Posterior vena cava (tissue), 2 donors: ENCODE results near the gene LENG8. TPM values are rescaled to one million over a fixed set of nuclear protein-coding genes. Genes with fewer than 3 reads are reported as not detected.
"Not testable (repeated sequence)": the region's sequence is repeated elsewhere in the genome, so short reads cannot be mapped to it uniquely, and the experiment has no call there.

ENCODE experiments used
- DNase-seq: peaks from one replicate; pipeline ENCODE4 v3.0.0-alpha.2; 2020; ENCODE audit warnings: low spot score
- intact Hi-C, 2 donors: fragments of 100-400 bp; cut with DNase I; formaldehyde crosslinking; loops; one replicate each; pipeline versions ENCODE4 v1.14.1 to v1.14.2; 2022 to 2023
- total RNA-seq, 2 donors: library from RNA; stranded (reverse); fragmentation: NEBNext Ultra II Directional; extraction: Animal tissue kit (Norgen Biotek cat#: 25700); gene quantifications; one replicate each; pipeline ENCODE4 v1.2.1, GENCODE V29; 2021
- donor health status: DM: yes; HTN: yes; CAD: no.
- donor health status: DM: yes; HTN: yes; CAD: no.

Gene LENG8
- total RNA-seq, 2 donors from 2014 or later, result 113 to 140 TPM

- DNase-seq, result peak; percentile 56
Observed at GRCh38 chr19:54493056-54493455, 44.1 kb downstream of the LENG8 start.

GRCh38 chr19:54493967-54494585 is 45.1 kb downstream of the LENG8 start:
- no peak for DNase-seq
- intact Hi-C loops, result no loop called here

More at GRCh38 chr19:54493056-54493455, 44.1 kb downstream of the LENG8 start:
- intact Hi-C loops, result not testable (repeated sequence)

DNA sequence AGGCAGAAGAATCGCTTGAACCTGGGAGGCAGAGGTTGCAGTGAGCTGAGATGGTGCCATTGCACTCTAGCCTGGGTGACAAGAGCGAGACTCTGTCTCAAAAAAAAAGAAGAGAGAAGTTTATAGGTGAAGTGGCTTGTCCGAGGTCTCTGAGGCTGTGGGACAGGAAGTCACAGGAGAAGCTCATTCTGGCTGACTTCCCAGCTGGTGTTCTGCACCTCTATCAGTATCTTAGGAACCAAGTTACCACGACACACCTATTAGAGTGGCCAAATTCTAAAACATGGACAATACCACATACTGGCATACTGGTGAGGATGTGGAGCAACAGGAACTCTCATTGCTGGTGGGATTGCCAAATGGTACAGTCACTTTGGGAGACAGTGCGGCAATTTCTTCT is 46.3 kb downstream of the LENG8 start:
- intact Hi-C loops, DNase-seq: not testable (repeated sequence)

DNA sequence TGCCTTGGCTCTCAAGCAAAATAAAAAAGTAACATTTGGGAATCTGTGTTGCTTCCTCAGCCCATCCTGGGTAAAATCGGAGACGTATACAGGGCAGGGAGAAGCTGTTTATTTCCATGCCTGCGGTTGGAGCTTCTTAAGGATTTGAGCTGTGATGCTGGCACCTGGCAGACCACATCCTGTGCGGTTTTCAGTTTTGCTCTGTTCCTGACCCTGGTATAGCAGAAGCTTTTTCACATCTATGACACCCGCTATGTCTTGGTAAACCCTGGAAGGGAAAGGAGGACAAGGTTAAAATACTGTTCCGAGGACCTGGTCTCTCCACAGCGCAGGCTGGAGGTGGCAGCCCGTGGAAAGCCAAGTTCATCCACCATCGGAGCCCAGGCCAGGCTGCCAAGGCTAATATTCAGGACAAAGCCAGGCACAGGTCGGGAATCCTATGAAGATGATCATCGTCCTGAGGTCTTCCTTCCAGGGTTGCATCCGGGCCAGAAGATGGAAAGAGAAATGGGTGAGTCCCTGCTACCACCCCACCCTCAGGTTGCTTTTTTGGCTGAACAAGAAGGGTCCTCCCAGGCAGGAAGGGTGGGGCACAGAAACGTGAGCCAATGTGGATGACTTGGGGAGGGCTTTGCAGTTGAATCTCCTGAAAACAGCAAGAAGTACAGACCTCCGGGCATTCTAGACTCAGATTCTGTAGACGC is 48.9 kb downstream of the LENG8 start:
- intact Hi-C loops, DNase-seq: not testable (repeated sequence)

DNA sequence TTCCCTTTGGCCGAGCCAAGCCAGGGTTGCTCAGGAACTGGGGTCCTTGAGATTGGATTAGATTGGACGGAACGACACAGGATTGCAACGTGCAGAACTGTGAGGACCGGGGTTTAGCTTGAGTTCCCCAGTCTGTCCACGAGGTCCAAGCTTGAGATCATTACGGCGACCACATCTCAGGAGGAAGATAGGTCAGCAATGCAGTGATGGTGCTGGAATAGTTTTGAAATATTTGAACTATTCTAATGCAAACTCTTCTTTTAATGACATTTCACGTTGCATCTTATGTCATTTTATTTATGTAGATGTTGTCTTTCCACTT is 49.4 kb downstream of the LENG8 start:
- intact Hi-C loops, DNase-seq: not testable (repeated sequence)

GRCh38 chr19:54502518-54503048 is 53.6 kb downstream of the LENG8 start, which contains the start of gene LAIR2:
Gene LAIR2 (plus strand): TSS chr19:54502831. CDS start chr19:54502919, 88 bp downstream.
- intact Hi-C loops, result no loop called here
- DNase-seq, result no peak

- DNase-seq, intact Hi-C loops: not testable (repeated sequence)
Observed at GRCh38 chr19:54505542-54505941, 56.5 kb downstream of the LENG8 start.

DNA sequence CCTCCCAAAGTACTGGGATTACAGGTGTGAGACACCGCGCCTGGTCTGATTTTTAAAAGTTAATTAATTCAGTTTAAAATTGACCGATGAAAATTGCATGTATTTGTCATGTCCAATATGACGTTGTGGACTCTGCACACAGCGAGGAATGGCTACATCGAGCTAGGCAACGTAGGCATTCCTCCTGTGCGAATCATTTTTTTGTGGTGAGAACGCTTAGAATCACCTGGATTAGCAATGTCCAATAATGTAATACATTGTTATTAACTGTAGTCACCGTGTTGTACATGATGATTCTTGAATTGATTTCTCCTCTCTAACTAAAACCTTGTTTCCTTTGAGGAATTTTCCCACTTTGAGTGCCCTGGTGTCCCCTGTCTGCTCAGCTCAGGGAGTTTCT is 57.1 kb downstream of the LENG8 start:
- DNase-seq, result no peak
- intact Hi-C loops, result no loop called here

GRCh38 chr19:54507038-54507717 is 58.2 kb downstream of the LENG8 start:
- DNase-seq, intact Hi-C loops: not testable (repeated sequence)

DNA sequence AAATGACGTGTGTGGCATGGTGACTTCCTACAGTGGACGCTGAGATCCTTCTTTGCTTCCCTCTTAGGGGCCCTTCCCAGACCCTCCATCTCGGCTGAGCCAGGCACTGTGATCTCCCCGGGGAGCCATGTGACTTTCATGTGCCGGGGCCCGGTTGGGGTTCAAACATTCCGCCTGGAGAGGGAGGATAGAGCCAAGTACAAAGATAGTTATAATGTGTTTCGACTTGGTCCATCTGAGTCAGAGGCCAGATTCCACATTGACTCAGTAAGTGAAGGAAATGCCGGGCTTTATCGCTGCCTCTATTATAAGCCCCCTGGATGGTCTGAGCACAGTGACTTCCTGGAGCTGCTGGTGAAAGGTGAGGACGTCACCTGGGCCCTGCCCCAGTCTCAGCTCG is 58.8 kb downstream of the LENG8 start:
- intact Hi-C loops, result no loop called here
- DNase-seq, result no peak

DNA sequence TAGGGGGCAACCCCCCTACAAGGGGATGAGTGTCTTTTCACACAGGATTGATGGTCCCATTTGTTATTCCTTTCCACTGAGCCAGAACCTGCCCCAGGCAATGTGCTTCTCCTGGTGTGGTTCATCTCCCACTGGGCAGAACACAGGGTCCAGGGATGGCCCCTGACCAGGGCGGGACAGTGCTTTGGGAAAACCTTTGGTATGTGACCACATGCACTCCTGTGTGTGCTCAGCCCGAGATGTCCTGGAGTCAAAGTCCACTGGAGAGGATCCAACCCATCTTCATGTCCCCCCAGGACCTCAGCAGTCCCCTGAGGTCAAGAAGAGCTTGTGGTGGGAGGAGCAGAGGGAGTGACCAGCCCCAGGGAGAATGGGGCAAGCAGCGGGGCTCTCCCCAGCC is 59.5 kb downstream of the LENG8 start:
- intact Hi-C loops, DNase-seq: not testable (repeated sequence)

GRCh38 chr19:54509200-54509940 is 60.4 kb downstream of the LENG8 start:
- intact Hi-C loops, DNase-seq: not testable (repeated sequence)

Other genes with a start within 250 kb of the LENG8 start
- gene RPS9, start 248.3 kb upstream of the LENG8 start, total RNA-seq, result 1,000 to 10,000 TPM in 1 of 2 donors, 100 to 1,000 TPM in 1; 777 to 1,026 TPM
- gene LILRB3, start 226.2 kb upstream of the LENG8 start, total RNA-seq, result 10 to 100 TPM; 14.6 to 25.5 TPM
- 1 to 10 TPM; 8.1 to 9.6 TPM for gene LILRA6, start 206.4 kb upstream of the LENG8 start, total RNA-seq
- 10 to 100 TPM; 14.9 to 22.5 TPM for gene LILRB5, start 191.9 kb upstream of the LENG8 start, total RNA-seq
- 10 to 100 TPM in 1 of 2 donors, 1 to 10 TPM in 1; 7.3 to 12.9 TPM for gene LILRB2, start 168.1 kb upstream of the LENG8 start, total RNA-seq
- 10 to 100 TPM in 1 of 2 donors, 1 to 10 TPM in 1; 6.2 to 11.7 TPM for gene LILRA5, start 136.0 kb upstream of the LENG8 start, total RNA-seq
- under 1 TPM in 1 of 2 donors, not detected in 1; 0.57 TPM for gene LILRA4, start 110.0 kb upstream of the LENG8 start, total RNA-seq
- gene LAIR1, start 84.3 kb upstream of the LENG8 start, total RNA-seq, result 10 to 100 TPM; 18.3 to 42.2 TPM
- 1 to 10 TPM in 1 of 2 donors, under 1 TPM in 1; 0.60 to 1.4 TPM for gene TTYH1, start 33.7 kb upstream of the LENG8 start, total RNA-seq
- 1 to 10 TPM; 4.2 to 5.1 TPM for gene LENG9, start 14.6 kb downstream of the LENG8 start, total RNA-seq
- gene CDC42EP5, start 24.1 kb downstream of the LENG8 start, total RNA-seq, result 10 to 100 TPM; 24.8 to 25.7 TPM
- gene LAIR2, start 53.6 kb downstream of the LENG8 start, total RNA-seq, result not detected
- gene LILRA2, start 124.6 kb downstream of the LENG8 start, total RNA-seq, result 1 to 10 TPM; 2.8 to 6.6 TPM
- 1 to 10 TPM; 1.7 to 1.8 TPM for gene LILRA1, start 144.4 kb downstream of the LENG8 start, total RNA-seq
- 1 to 10 TPM; 4.7 to 8.2 TPM for gene LILRB1, start 181.3 kb downstream of the LENG8 start, total RNA-seq
- 1 to 10 TPM; 2.7 to 8.7 TPM for gene LILRB4, start 213.8 kb downstream of the LENG8 start, total RNA-seq